SK-N-SH treated with all-trans-retinoic acid at 6 μM for 48 hours (cell line): ENCODE measurements around the gene HAPLN2.

Source experiments
- OSR1 ChIP-seq: fragments of 250-450 bp; sonication (Bioruptor Pico); IDR thresholded peaks from 2 replicates; pipeline ENCODE4 v1.8.0; 2022; ENCODE audit warnings: moderate library complexity, mild to moderate bottlenecking, inconsistent platforms
- RARB ChIP-seq: fragments of 250-450 bp; sonication (Bioruptor Pico); IDR thresholded peaks from 2 replicates; pipeline ENCODE4 v1.8.0; 2021; ENCODE audit warnings: mild to moderate bottlenecking, moderate library complexity
- SNAI2 ChIP-seq: fragments of 250-450 bp; sonication (Bioruptor Pico); IDR thresholded peaks from 2 replicates; pipeline ENCODE4 v1.5.0; 2020; ENCODE audit warnings: mild to moderate bottlenecking, moderate library complexity
- ZNF70 ChIP-seq: fragments of 450-650 bp; formaldehyde crosslinking; IDR thresholded peaks from 2 replicates; pipeline ENCODE4 v1.5.0; 2020; ENCODE audit warnings: mild to moderate bottlenecking, moderate library complexity
- TF ChIP-seq, protein P1 (sequence below): fragments of 250-450 bp; sonication (Bioruptor Pico); IDR thresholded peaks from 2 replicates; pipeline ENCODE4 v1.5.1; 2021; ENCODE audit warnings: mild to moderate bottlenecking, moderate library complexity

DNA sequence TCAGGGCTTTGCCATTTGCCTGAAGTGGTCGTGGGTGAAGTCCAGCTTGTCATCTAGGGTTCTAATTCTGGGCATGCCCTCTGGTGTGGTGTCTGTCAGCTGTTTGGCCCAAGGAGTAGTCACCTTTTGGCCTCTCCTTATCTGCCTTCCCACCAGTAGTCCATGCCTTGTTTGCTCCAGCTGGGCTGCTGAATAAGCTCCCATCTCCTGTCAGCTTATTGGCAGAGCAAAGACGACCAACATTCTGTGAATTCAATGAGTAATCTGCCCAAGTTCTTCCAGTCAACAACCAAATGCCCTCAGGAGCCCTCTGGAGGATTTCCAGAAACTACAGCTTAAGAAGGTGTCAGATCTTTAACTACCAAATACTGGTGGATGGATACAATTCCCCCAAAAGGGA is 29.7 kb downstream of the HAPLN2 start:
- TF ChIP-seq ZNF70 (CRISPR knock-in tag) (no peak), SNAI2 (CRISPR knock-in tag) (no peak), OSR1 (CRISPR knock-in tag) (no peak), RARB (CRISPR knock-in tag) (no peak)
- TF ChIP-seq, protein P1, sequence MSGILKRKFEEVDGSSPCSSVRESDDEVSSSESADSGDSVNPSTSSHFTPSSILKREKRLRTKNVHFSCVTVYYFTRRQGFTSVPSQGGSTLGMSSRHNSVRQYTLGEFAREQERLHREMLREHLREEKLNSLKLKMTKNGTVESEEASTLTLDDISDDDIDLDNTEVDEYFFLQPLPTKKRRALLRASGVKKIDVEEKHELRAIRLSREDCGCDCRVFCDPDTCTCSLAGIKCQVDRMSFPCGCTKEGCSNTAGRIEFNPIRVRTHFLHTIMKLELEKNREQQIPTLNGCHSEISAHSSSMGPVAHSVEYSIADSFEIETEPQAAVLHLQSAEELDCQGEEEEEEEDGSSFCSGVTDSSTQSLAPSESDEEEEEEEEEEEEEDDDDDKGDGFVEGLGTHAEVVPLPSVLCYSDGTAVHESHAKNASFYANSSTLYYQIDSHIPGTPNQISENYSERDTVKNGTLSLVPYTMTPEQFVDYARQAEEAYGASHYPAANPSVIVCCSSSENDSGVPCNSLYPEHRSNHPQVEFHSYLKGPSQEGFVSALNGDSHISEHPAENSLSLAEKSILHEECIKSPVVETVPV (CRISPR knock-in tag), result no peak
